Activated T-cell treated with anti-CD3 and anti-CD28 coated beads for 24 hours (primary cell): ENCODE measurements around the gene IPO11.
"Not testable (repeated sequence)": the region's sequence is repeated elsewhere in the genome, so short reads cannot be mapped to it uniquely, and the experiment has no call there.

Experiments
- DNase-seq: peaks from one replicate; pipeline ENCODE4 v3.0.0-alpha.2; 2020; ENCODE audit warnings: low read depth

Gene IPO11

GRCh38 chr5:62645223-62645622 lies 232.7 kb downstream of the IPO11 start:
- DNase-seq: no peak

- DNase-seq: no peak
Observed at GRCh38 chr5:62647241-62647640, 234.7 kb downstream of the IPO11 start.

GRCh38 chr5:62649025-62649424 lies 236.5 kb downstream of the IPO11 start:
- DNase-seq: no peak

DNA sequence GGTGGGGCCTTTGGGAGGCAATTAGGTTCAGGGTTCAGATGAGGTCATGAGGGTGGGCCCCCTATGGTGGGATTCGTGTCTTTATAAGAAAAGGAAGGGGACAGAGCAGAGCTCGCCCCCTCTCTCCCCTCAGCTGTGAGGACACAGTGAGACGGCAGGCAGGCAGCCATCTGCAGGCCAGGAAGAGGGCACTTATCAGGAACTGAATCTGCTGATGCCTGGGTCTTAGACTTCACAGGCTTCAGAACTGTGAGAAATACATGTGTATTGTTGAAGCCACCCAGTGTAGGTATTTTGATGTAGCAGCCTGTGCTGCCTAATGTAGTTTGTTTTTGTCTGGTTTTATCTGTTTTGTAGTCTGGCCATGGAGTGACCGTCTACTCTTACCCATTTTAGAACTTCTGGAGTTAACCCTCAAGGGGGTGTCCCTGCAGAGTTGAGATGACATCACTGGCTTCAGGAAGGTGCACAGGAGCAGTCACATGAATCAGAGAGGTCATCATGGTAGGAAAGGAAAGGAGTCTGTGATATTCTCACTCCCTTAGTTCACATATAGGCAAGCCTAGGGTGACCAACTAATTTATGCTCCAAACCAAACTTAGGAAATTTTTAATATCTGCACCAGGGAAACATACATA lies 237.0 kb downstream of the IPO11 start:
- no peak for DNase-seq

- DNase-seq: no peak
Observed at GRCh38 chr5:62650197-62650596, 237.6 kb downstream of the IPO11 start.

- DNase-seq: no peak
Observed at GRCh38 chr5:62652225-62652624, 239.7 kb downstream of the IPO11 start.

- DNase-seq: no peak
Observed at GRCh38 chr5:62653001-62653863, 240.7 kb downstream of the IPO11 start.

DNA sequence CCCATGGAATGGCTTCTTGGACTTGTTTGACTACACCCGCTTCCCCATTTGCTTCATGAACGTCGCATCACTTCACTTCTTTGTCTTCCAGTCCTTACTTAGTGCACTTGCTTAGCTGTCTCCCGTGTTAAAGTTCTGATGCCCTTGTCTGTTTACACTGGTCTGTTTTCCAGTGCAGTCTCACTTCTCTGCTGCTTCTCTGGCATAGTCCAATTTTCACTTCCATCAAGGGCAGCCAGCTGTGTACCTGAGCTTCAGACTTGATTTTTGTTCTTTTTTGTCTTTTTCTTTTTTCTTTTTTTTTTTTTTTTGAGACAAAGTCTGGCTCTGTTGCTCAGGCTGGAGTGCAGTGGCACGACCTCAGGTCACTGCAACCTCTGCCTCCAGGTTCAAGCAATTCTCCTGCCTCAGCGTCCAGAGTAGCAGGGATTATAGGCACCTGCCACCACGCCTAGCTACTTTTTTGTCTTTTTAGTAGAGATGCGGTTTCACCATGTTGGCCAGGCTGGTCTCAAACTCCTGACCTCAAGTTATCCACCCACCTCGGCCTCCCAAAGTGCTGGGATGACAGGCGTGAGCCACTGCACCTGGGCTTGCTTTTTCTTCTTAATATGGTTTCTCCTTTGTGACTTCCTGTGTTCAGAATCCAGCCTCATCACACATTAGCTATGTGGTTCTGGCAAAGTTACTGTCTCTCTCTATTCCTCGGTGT lies 241.5 kb downstream of the IPO11 start:
- no peak for DNase-seq

DNA sequence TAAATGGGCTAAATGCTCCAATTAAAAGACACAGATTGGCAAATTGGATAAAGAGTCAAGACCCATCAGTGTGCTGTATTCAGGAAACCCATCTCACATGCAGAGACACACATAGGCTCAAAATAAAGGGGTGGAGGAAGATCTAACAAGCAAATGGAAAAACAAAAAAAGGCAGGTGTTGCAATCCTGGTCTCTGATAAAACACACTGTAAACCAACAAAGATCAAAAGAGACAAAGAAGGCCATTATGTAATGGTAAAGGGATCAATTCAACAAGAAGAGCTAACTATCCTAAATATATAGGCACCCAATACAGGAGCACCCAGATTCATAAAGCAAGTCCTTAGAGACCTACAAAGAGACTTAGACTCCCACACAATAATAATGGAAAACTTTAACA lies 245.2 kb downstream of the IPO11 start:
- DNase-seq: not testable (repeated sequence)

DNA sequence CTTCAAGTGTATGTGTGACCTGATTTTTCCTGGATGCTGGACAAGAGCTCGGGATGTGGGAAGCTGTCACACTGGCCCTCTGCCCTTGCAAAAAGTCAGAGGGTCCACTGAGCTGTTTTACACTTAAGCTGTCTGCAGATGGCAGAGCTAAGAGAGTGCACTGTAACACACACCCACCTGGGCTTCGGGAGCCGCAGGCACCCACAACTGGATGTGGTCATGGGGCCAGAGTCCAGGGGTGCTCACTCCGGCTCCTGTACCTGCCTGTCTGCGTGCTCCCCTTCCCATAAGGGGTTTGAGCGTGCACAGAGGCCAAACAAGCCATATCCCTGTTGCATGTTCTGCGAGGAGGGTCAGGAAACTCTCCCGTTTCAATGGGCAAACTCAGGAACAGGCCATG lies 248.6 kb downstream of the IPO11 start:
- DNase-seq: no peak

DNA sequence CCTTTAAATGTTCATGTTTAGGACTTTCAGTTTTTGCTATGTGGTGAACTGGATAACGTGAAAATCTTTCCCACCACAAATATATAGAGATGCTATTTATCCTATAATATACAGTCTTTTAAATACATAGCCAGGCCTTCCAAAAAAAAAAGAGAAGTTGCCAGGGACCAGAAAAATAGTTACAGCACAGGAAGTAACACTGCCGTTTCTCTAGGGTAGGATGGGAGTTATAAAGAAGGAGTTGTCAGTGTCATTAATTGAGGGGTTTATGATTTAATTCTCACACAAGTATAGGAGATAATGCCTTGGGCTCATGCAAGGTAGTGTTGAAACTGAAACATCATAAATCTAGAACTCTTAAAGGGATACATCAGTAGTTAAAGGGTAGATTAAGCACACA lies 250.0 kb downstream of the IPO11 start:
- no peak for DNase-seq

- no peak for DNase-seq
Observed at GRCh38 chr5:62671479-62671878, 258.9 kb downstream of the IPO11 start.

- not testable (repeated sequence) for DNase-seq
Observed at GRCh38 chr5:62676596-62676995, 264.0 kb downstream of the IPO11 start.
